Psoas muscle (tissue), 8 donors: ENCODE data around the gene PKNOX2. TPM values are rescaled to one million over a fixed set of nuclear protein-coding genes. Genes with fewer than 3 reads are reported as not detected.

Source experiments
- ATAC-seq, 4 donors: fragments of 200-7000 bp; cut with Tn5 transposase; one replicate each; pipeline ENCODE4 v1.9.1; 2020; ENCODE audit warnings: moderate library complexity in 3 of 4, mild to moderate bottlenecking in 2 of 4
- DNase-seq, 2 donors: peaks; one replicate each; pipeline ENCODE4 v3.0.0-alpha.2; 2020
- H3K27ac ChIP-seq: fragments of 200-600 bp; one replicate; pipeline ENCODE4 v1.8.0; 2022
- H3K27me3 ChIP-seq, 3 donors: fragments of 200-600 bp in 1 of 3; one replicate each; pipeline versions ENCODE4 v1.6.1 to v1.8.0; 2013 to 2022; ENCODE audit warnings: low read length in 2 of 3, mild to moderate bottlenecking in 2 of 3, moderate library complexity in 1 of 3; ENCODE audit not compliant: insufficient read depth in 3 of 3
- H3K36me3 ChIP-seq, 2 donors: fragments of 200-600 bp in 1 of 2; one replicate each; pipeline versions ENCODE4 v1.6.1 to v1.8.0; 2013 to 2022; ENCODE audit warnings: low read depth in 1 of 2, mild to moderate bottlenecking in 1 of 2, moderate library complexity in 1 of 2; ENCODE audit not compliant: insufficient read depth in 1 of 2
- H3K4me1 ChIP-seq: fragments of 200-600 bp; one replicate; pipeline ENCODE4 v1.8.0; 2022
- H3K4me3 ChIP-seq: fragments of 200-600 bp; one replicate; pipeline ENCODE4 v1.8.0; 2022; ENCODE audit warnings: mild to moderate bottlenecking
- H3K9me3 ChIP-seq: fragments of 200-600 bp; one replicate; pipeline ENCODE4 v1.8.0; 2022
- WGBS, 3 donors: extraction: QIAGEN DNeasy Blood & Tissue Kit; methylation state at CpG; one replicate each; pipeline versions ENCODE4 v1.1.6 to v1.1.7; 2013; 5-methylcytosine and 5-hydroxymethylcytosine counted together
- intact Hi-C, 2 donors: fragments of 100-400 bp; cut with DNase I; formaldehyde crosslinking; loops; one replicate each; pipeline versions ENCODE4 v1.11.0 to v1.14.2; 2022
- polyA plus RNA-seq, 3 donors: library from polyadenylated mRNA; stranded (reverse); fragments of 200-250 nt; gene quantifications; one replicate each; pipeline ENCODE4 v1.2.3, GENCODE V29; 2013
- total RNA-seq, 4 donors: library from RNA; stranded (reverse); fragmentation: NEBNext Ultra II Directional in 2 of 4; extraction: Animal tissue kit (Norgen Biotek cat#: 25700) in 2 of 4; gene quantifications; one replicate each; pipeline versions ENCODE4 v1.2.1 to v1.2.4, GENCODE V29; 2021 to 2023
- TF ChIP-seq, protein P1 (sequence below): fragments of 200-600 bp; IDR thresholded peaks from one replicate; pipeline ENCODE4 v1.8.0; 2022; ENCODE audit warnings: antibody characterized with exemption
- donor health status: healthy with polysubstance abuse.
- donor health status: DM: no; HTN: no; CAD: no; lungs with moderate emphysema.
- donor health status: Bipolar disorder and iron deficiency.
- donor health status: healthy.
- donor health status: DM: yes; HTN: yes; CAD: no.
- donor health status: DM: no; HTN: no; CAD: no.
- donor health status: DM: no; HTN: no; CAD: no.
- donor health status: DM: yes; HTN: yes; CAD: no.

Gene PKNOX2
- total and polyA plus RNA-seq, 7 donors, result 1.8 to 30.5 (median 14.5) TPM

DNA sequence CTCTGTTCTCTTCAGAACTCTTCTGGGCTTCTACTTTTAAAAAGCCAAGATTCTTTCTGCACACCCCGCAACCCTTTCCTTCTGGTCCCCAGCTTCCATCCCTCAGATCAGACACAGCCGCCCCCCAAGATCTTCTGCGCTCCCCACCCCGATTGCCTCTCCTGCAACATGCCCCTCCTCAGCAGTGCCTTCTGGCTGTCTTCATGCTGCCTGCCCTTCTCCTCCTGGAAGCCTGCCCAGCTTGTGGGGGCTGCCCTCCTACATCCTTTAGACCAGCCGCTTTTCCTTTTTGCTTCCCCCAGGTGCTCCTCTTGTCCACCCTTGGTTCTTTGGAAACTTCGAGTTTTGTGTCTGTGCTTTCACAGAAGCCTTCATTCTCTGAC is 187.3 kb downstream of the PKNOX2 start:
- H3K27me3 ChIP-seq, result no peaks in the 10 kb centered on the region
- H3K9me3 ChIP-seq, result no peaks in the 10 kb centered on the region
- ATAC-seq (no peak), DNase-seq (no peak)
- H3K36me3 ChIP-seq, result peaks cover 0 to 14% of the 10 kb centered on the region in 2 donors
- H3K4me3 ChIP-seq, result no peak overlapping the region
- H3K4me1 ChIP-seq, result peaks cover 15% of the 10 kb centered on the region
- intact Hi-C loops, result no loop called here
- WGBS, 3 donors, result 87 to 93% (median 91%) methylated on average over 6 of the region's 6 CpGs
- TF ChIP-seq, protein P1, sequence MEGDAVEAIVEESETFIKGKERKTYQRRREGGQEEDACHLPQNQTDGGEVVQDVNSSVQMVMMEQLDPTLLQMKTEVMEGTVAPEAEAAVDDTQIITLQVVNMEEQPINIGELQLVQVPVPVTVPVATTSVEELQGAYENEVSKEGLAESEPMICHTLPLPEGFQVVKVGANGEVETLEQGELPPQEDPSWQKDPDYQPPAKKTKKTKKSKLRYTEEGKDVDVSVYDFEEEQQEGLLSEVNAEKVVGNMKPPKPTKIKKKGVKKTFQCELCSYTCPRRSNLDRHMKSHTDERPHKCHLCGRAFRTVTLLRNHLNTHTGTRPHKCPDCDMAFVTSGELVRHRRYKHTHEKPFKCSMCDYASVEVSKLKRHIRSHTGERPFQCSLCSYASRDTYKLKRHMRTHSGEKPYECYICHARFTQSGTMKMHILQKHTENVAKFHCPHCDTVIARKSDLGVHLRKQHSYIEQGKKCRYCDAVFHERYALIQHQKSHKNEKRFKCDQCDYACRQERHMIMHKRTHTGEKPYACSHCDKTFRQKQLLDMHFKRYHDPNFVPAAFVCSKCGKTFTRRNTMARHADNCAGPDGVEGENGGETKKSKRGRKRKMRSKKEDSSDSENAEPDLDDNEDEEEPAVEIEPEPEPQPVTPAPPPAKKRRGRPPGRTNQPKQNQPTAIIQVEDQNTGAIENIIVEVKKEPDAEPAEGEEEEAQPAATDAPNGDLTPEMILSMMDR, result no peak
- no peak overlapping the region for H3K27ac ChIP-seq

DNA sequence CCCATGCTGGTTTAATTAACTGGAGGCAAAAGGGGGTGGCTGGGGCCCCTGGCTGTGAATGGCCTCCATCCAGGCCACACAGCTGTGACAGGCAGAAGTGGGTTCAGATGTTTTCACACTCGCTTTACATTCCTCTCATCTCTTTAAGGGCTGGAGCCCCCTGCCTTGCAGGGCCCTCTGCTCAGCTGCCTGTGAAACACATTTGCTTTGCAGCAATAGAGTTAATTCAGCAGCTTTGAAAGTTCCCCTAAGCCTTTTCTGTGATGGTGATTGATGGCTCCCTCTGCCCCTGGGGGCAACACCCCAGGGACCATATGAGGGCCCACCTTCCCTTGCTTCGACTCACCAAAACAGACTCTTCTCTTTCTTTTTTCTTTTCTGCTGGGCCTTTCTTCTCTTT is 192.2 kb downstream of the PKNOX2 start:
- TF ChIP-seq, protein P1, result no peak
- intact Hi-C loops, result no loop called here
- H3K9me3 ChIP-seq, result no peaks in the 10 kb centered on the region
- WGBS, 3 donors, result 66 to 74% (median 73%) methylated on average over 2 of the region's 2 CpGs
- no peak for DNase-seq
- H3K4me3 ChIP-seq, result no peak overlapping the region
- H3K36me3 ChIP-seq, result peaks cover 0 to 14% of the 10 kb centered on the region in 2 donors
- ATAC-seq, result no peak
- no peaks in the 10 kb centered on the region for H3K4me1 ChIP-seq
- H3K27me3 ChIP-seq, result no peaks in the 10 kb centered on the region
- no peak overlapping the region for H3K27ac ChIP-seq

DNA sequence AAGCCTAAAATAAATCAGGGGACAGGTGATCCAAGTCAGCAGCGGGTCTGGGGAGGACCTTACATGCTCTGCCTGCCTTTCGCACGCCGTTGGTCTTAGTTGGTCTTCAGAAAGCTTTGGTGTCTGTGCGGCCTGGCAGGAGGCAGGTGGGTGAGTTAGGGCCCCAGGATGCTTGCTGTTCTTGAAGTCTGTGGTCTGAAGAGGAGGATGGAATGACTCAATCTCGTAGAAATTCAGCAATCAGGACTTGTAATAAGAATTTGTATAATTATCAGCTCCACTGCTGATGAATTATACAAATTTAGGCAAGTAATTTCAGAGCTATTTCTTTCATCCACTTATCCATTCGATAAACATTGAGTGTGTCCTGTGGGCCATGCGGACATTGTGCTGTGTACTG is 193.0 kb downstream of the PKNOX2 start:
- Histone ChIP-seq H3K4me1 (no peaks in the 10 kb centered on the region), H3K9me3 (no peaks in the 10 kb centered on the region), H3K36me3 (peaks cover 0 to 9% of the 10 kb centered on the region in 2 donors), H3K4me3 (no peak overlapping the region), H3K27ac (no peak overlapping the region), H3K27me3 (no peaks in the 10 kb centered on the region)
- 71 to 75% (median 73%) methylated on average over 8 of the region's 8 CpGs for WGBS, 3 donors
- ATAC-seq (no peak), DNase-seq (no peak)
- TF ChIP-seq, protein P1, result no peak
- intact Hi-C loops, result no loop called here

DNA sequence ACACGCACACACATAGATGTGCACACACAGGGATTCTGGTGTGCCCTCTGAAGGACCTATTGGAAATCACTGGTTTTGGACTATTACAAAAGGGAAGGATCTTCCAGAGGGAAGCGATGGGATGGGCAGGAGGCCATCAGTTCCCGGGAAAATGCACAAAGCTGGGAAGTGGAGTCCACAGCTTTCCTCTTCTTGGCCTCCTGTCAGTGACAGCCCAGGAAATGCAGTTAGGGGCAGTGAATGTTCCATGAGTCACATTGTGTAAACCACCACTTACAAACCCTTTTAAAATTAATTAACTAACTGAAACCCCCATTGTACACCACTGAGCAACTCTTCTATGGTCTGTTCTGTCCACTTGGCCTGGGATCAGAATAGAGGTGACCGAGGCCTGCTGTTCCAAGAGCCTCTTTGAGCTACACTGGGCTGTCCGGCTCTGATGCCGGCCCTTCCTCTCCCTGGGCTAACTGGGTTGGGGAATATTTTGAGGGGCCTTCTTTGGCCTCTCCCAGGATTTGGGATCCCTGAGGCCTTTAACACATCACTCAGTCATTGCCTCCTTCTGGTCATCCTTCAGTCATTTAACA is 193.8 kb downstream of the PKNOX2 start:
- Histone ChIP-seq H3K4me1 (no peaks in the 10 kb centered on the region), H3K4me3 (no peak overlapping the region), H3K27me3 (no peaks in the 10 kb centered on the region), H3K9me3 (no peaks in the 10 kb centered on the region), H3K36me3 (peaks cover 0 to 2% of the 10 kb centered on the region in 2 donors), H3K27ac (no peak overlapping the region)
- ATAC-seq (no peak), DNase-seq (no peak)
- 66 to 75% (median 73%) methylated on average over 6 of the region's 6 CpGs for WGBS, 3 donors
- intact Hi-C loops, result no loop called here
- TF ChIP-seq, protein P1, result no peak

DNA sequence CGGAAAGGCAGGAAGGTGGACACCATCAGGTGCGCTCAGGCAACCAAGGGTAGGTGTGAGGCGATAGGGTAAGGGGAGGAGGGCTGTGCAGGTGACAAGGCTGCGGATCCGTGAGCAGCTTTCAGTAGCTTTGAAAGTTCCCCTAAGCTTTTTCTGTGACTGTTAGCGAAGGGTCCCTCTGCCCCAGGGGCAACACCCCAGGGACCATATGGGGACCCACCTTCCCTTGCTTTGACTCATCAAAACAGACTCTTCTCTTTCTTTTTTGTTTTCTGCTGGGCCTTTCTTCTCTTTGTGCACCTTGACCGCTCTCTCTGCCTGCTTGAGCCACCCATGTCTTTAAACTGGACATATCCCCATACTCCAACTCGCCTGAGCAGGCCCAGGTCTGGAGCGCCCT is 194.6 kb downstream of the PKNOX2 start:
- H3K4me3 ChIP-seq, result no peak overlapping the region
- 96 to 98% (median 97%) methylated on average over 9 of the region's 9 CpGs for WGBS, 3 donors
- H3K27me3 ChIP-seq, result no peaks in the 10 kb centered on the region
- H3K4me1 ChIP-seq, result no peaks in the 10 kb centered on the region
- H3K9me3 ChIP-seq, result no peaks in the 10 kb centered on the region
- H3K36me3 ChIP-seq, result no peaks in the 10 kb centered on the region
- intact Hi-C loops, result no loop called here
- TF ChIP-seq, protein P1, result no peak
- no peak overlapping the region for H3K27ac ChIP-seq
- ATAC-seq (no peak), DNase-seq (no peak)
